GM19351 (cell line): Measurements from ENCODE around the gene CYP2F1.

Experiments used
- ATAC-seq: cut with Tn5 transposase; IDR thresholded peaks from one replicate; pipeline ENCODE4 v1.9.1; 2021; ENCODE audit warnings: mild to moderate bottlenecking, moderate library complexity; ENCODE audit not compliant: unreplicated experiment

CYP2F1 gene

DNA sequence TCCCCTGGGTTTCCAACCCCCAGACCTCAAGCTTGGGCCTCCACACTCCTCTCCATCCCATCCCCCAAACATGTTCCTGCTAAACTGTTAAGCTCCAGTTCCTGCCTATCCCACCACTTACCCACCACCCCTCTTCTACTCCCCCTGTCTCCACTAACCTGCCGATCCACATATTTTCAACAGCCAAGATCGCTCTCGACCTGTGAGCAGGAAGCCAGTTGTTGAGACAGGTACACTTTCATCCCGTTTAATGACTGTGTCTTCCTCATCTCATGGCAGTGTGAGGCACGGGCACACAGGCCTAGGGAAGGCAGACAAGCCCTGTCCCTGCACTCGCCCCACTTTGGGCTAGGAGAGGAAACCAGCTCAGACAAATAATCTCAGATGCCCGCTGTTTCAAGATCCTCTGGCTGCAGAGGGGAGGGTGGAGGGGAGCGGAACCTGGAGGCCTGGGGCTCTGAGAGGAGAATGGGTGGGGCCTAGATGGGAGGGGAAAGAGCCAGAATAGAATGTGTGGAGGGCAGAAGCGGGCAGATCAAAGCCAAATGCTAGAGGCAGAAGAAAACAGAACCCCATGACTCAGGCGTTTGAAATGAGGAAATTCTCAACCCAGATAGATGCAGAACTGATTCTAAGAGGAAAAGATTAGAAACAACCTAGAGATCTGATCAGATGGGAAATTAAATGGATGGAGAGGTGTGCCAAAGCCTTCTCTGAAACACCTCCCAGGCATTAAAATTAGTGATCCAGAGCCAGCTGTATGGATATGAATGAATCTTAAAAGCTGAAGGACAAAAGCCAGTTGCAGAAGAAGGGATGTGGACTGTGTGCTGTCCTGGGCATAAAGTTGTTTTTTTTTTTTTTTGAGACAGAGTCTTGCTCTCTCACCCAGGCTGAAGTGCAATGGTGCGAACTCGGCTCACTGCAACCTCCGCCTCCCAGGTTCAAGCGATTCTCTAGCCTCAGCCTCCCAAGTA lies 61.9 kb downstream of the CYP2F1 start:
- no peak for ATAC-seq
